K562 (cell line): Measurements from ENCODE around the gene PCDHGB1. TPM values are rescaled to one million over a fixed set of nuclear protein-coding genes. Genes with fewer than 3 reads are reported as not detected.

Experiments
- ATAC-seq: fragments of 200-7000 bp; cut with Tn5 transposase; 3 replicates; pipeline ENCODE4 v1.9.1; 2020; ENCODE audit warnings: moderate library complexity
- BruUV-seq: library from RNA; stranded (reverse); fragments of 400-500 nt; replicated peaks from 2 replicates; lab custom pipeline; 2021; lab: Mats Ljungman, UMichigan
- CTCF ChIA-PET: fragments of 300-600 bp; formaldehyde crosslinking; extraction: SDS; loops from one replicate; lab custom pipeline; 2021; ENCODE audit warnings: low intra/inter-chr PET ratio; lab: Yijun Ruan, JAX
- POLR2A ChIA-PET: fragments of 300-600, 350-650 bp; sonication (Branson Sonifier 250); formaldehyde crosslinking; extraction: SDS; loops from one replicate; lab custom pipeline; 2021; ENCODE audit warnings: antibody characterized with exemption, inconsistent platforms; lab: Yijun Ruan, JAX
- DNase-seq, 4 experiments: peaks; one replicate each; pipeline versions ENCODE4 v3.0.0 to v3.0.0-alpha.2; 2011 to 2018; ENCODE audit warnings: low spot score in 3 of 4, mixed read lengths in 3 of 4; ENCODE audit errors: extremely low read depth in 1 of 4
- FAIRE-seq: peaks from 2 replicates; lab custom pipeline; 2011; peaks lifted over from hg19 to GRCh38; lab: Jason Lieb, UNC
- H2AFZ ChIP-seq: 2 replicates; pipeline ENCODE4 v1.6.0; 2011; ENCODE audit warnings: low read depth, low read length, control low read depth, inconsistent platforms
- H3K27ac ChIP-seq: fragments of 200-600 bp; 3 replicates; pipeline ENCODE4 v1.8.0; 2011; ENCODE audit warnings: low read depth, mild to moderate bottlenecking, control low read depth, inconsistent platforms, low read length, moderate library complexity, mixed read lengths; ENCODE audit errors: extremely low read depth
- H3K27me3 ChIP-seq, 2 experiments: fragments of 300-600 bp in 1 of 2; 2 replicates in 1 of 2; 3 replicates in 1 of 2; pipeline versions ENCODE4 v1.6.0 to v1.8.0; 2011; ENCODE audit warnings: inconsistent platforms in 2 of 2, low read length in 2 of 2, mild to moderate bottlenecking in 1 of 2, mixed read lengths in 1 of 2, moderate library complexity in 1 of 2; ENCODE audit not compliant: control insufficient read depth in 2 of 2, insufficient read depth in 2 of 2
- H3K36me3 ChIP-seq: fragments of 300-600 bp; 3 replicates; pipeline ENCODE4 v1.8.0; 2011; ENCODE audit warnings: mild to moderate bottlenecking, low read length, inconsistent platforms; ENCODE audit not compliant: control insufficient read depth, insufficient read depth
- H3K4me1 ChIP-seq, 2 experiments: fragments of 200-600 bp in 1 of 2; replicated peaks in 1 of 2; 2 replicates in 1 of 2; 3 replicates in 1 of 2; pipeline versions ENCODE4 v1.5.1 to v1.8.0; 2011; ENCODE audit warnings: inconsistent platforms in 2 of 2, low read length in 2 of 2, mild to moderate bottlenecking in 1 of 2, mixed read lengths in 1 of 2, moderate library complexity in 1 of 2; ENCODE audit not compliant: control insufficient read depth in 2 of 2, insufficient read depth in 2 of 2
- H3K4me2 ChIP-seq: 2 replicates; pipeline ENCODE4 v1.6.1; 2011; ENCODE audit warnings: low read length, control low read depth, inconsistent platforms, mixed read lengths; ENCODE audit not compliant: insufficient read depth
- H3K4me3 ChIP-seq: fragments of 200-600 bp; sonication (generic), shearing (Covaris generic); 2 replicates; pipeline ENCODE4 v1.5.1; 2016; ENCODE audit warnings: control low read depth, inconsistent platforms
- H3K79me2 ChIP-seq: fragments of 200-600 bp; 3 replicates; pipeline ENCODE4 v1.8.0; 2011; ENCODE audit warnings: low read length, inconsistent platforms; ENCODE audit not compliant: control insufficient read depth, insufficient read depth
- H3K9ac ChIP-seq, 2 experiments: 2 replicates each; pipeline versions ENCODE4 v1.6.0 to v1.6.1; 2011; ENCODE audit warnings: low read depth in 2 of 2, low read length in 2 of 2, control low read depth in 1 of 2, inconsistent platforms in 1 of 2, mild to moderate bottlenecking in 1 of 2, mixed read lengths in 1 of 2; ENCODE audit not compliant: insufficient read depth in 1 of 2
- H3K9me1 ChIP-seq: one replicate; pipeline ENCODE4 v1.6.0; 2011; ENCODE audit warnings: inconsistent platforms, mild to moderate bottlenecking, low read length, moderate library complexity; ENCODE audit not compliant: control insufficient read depth, insufficient read depth
- H3K9me3 ChIP-seq: replicated peaks from 2 replicates; pipeline ENCODE4 v1.5.1; 2011; ENCODE audit warnings: low read depth, low read length, inconsistent platforms; ENCODE audit not compliant: control insufficient read depth, insufficient read depth
- H4K20me1 ChIP-seq: replicated peaks from 2 replicates; pipeline ENCODE4 v1.6.1; 2011; ENCODE audit warnings: low read length, inconsistent platforms, mixed read lengths; ENCODE audit not compliant: control insufficient read depth, insufficient read depth
- KAT2B ChIP-seq: IDR thresholded peaks from one replicate; pipeline ENCODE4 v1.6.1; 2012; ENCODE audit warnings: low read depth, mild to moderate bottlenecking, control low read depth, inconsistent platforms, low read length, moderate library complexity
- MTF1 ChIP-seq: fragments of 250-450 bp; sonication (Bioruptor Pico); IDR thresholded peaks from 2 replicates; pipeline ENCODE4 v1.9.0; 2021; ENCODE audit warnings: moderate library complexity, mild to moderate bottlenecking, inconsistent platforms, borderline replicate concordance
- NCOA4 ChIP-seq: fragments of 450-650 bp; IDR thresholded peaks from 2 replicates; pipeline ENCODE4 v1.6.1; 2018; ENCODE audit warnings: mild to moderate bottlenecking; ENCODE audit not compliant: partially characterized antibody
- NFXL1 ChIP-seq: fragments of 450-650 bp; formaldehyde crosslinking; IDR thresholded peaks from 2 replicates; pipeline ENCODE4 v1.4.0; 2021; ENCODE audit warnings: mild to moderate bottlenecking
- RAD21 ChIP-seq, 2 experiments: fragments of 250-450 bp in 1 of 2; fragments of 450-650 bp in 1 of 2; sonication (Bioruptor Pico) in 1 of 2; formaldehyde crosslinking in 1 of 2; IDR thresholded peaks in 1 of 2; conservative IDR thresholded peaks in 1 of 2; 2 replicates each; pipeline versions ENCODE4 v1.4.0 to v1.8.0; 2020 to 2022; ENCODE audit warnings: mild to moderate bottlenecking in 2 of 2, moderate library complexity in 1 of 2
- SMAD2 ChIP-seq: fragments of 150-350 bp; IDR thresholded peaks from 2 replicates; pipeline ENCODE4 v1.6.1; 2014; ENCODE audit warnings: low read depth, mild to moderate bottlenecking, low read length
- SMC3 ChIP-seq: conservative IDR thresholded peaks from 2 replicates; pipeline ENCODE4 v1.6.1; 2011; ENCODE audit warnings: low read depth, low read length, improper control_type of control experiment; ENCODE audit not compliant: insufficient read depth
- SP1 ChIP-seq: sonication (generic); formaldehyde crosslinking; IDR thresholded peaks from 2 replicates; pipeline ENCODE4 v1.8.1; 2022; ENCODE audit warnings: mild to moderate bottlenecking, missing genetic modification reagents
- ZKSCAN1 ChIP-seq: fragments of 150-350 bp; IDR thresholded peaks from 2 replicates; pipeline ENCODE4 v1.6.1; 2016; ENCODE audit warnings: low read depth, low read length
- WGBS: fragments of 100-300 bp; shearing (Covaris generic); methylation state at CpG from one replicate; pipeline ENCODE4 v1.1.6; 2016; ENCODE audit warnings: low coverage, mixed read lengths; ENCODE audit not compliant: insufficient coverage; ENCODE audit errors: missing lambda C conversion rate; 5-methylcytosine and 5-hydroxymethylcytosine counted together
- in situ Hi-C: fragments of 300-500 bp; cut with MboI; formaldehyde crosslinking; loops from 4 replicates; pipeline ENCODE4 v1.15.0; 2018; ENCODE audit warnings: inconsistent platforms, mixed read lengths
- intact Hi-C: fragments of 100-400 bp; cut with micrococcal nuclease; formaldehyde crosslinking; loops from 2 replicates; pipeline ENCODE4 v1.14.2; 2022
- polyA plus RNA-seq, 8 experiments: library from polyadenylated mRNA; depleted of rRNA in 4 of 8; stranded (reverse) in 5 of 8; unstranded in 3 of 8; fragments of >200 nt; fragmentation: Nextera tagmentation in 2 of 8; fragmentation: Illumina TruSeq in 1 of 8; extraction: Ambion mirVana in 2 of 8; extraction: Trizol in 1 of 8; gene quantifications; 2 replicates each; pipeline versions ENCODE4 v1.2.1 to v1.2.3, GENCODE V29; 2011 to 2014; ENCODE audit warnings: inconsistent platforms in 1 of 8, missing spikeins in 1 of 8
- total RNA-seq, 7 experiments: library from RNA; depleted of rRNA in 6 of 7; stranded (reverse); fragments of >200 nt in 6 of 7; fragmentation: Illumina TruSeq in 2 of 7; extraction: Trizol in 2 of 7; gene quantifications; 2 replicates each; pipeline versions ENCODE4 v1.2.1 to v1.2.3, GENCODE V29; 2011 to 2021; ENCODE audit warnings: low replicate concordance in 1 of 7
- TF ChIP-seq, protein P1 (sequence below): IDR thresholded peaks from 2 replicates; pipeline ENCODE4 v1.6.1; 2011; ENCODE audit warnings: borderline replicate concordance, low read depth, mild to moderate bottlenecking, moderate library complexity, low read length; ENCODE audit not compliant: insufficient read depth, poor library complexity, severe bottlenecking
- TF ChIP-seq, protein P2 (sequence below): fragments of 250-450 bp; sonication (Bioruptor Pico); IDR thresholded peaks from 2 replicates; pipeline ENCODE4 v1.8.0; 2022; ENCODE audit warnings: moderate library complexity, mild to moderate bottlenecking, inconsistent platforms

The PCDHGB1 gene
- total and polyA plus RNA-seq, 9 of the 15 experiments (the other 6 are each of a cell fraction or from before 2014, with no cell fraction given) = 0.06 to 0.20 (median 0.07) TPM; not detected in 2

DNA sequence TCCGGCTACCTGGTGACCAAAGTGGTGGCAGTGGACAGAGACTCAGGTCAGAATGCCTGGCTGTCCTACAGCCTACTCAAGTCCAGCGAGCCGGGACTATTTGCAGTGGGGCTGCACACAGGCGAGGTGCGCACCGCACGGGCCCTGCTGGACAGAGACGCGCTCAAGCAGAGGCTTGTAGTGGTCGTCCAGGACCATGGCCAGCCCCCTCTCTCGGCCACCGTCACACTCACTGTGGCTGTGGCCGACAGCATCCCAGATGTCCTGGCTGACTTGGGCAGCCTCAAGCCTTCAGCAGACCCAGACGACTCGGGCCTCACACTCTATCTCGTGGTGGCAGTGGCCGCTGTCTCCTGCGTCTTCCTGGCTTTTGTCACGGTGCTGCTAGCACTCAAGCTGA is 7.1 kb downstream of the PCDHGB1 start (continued):
- TF ChIP-seq, protein P1, sequence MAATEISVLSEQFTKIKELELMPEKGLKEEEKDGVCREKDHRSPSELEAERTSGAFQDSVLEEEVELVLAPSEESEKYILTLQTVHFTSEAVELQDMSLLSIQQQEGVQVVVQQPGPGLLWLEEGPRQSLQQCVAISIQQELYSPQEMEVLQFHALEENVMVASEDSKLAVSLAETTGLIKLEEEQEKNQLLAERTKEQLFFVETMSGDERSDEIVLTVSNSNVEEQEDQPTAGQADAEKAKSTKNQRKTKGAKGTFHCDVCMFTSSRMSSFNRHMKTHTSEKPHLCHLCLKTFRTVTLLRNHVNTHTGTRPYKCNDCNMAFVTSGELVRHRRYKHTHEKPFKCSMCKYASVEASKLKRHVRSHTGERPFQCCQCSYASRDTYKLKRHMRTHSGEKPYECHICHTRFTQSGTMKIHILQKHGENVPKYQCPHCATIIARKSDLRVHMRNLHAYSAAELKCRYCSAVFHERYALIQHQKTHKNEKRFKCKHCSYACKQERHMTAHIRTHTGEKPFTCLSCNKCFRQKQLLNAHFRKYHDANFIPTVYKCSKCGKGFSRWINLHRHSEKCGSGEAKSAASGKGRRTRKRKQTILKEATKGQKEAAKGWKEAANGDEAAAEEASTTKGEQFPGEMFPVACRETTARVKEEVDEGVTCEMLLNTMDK = no peak
- no peak for TF ChIP-seq NCOA4
- no peak for TF ChIP-seq SMAD2
- no peak for TF ChIP-seq MTF1
- TF ChIP-seq NFXL1 (CRISPR knock-in tag) = no peak
- no peak for TF ChIP-seq ZKSCAN1
- TF ChIP-seq, protein P2, sequence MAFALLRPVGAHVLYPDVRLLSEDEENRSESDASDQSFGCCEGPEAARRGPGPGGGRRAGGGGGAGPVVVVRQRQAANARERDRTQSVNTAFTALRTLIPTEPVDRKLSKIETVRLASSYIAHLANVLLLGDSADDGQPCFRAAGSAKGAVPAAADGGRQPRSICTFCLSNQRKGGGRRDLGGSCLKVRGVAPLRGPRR (CRISPR knock-in tag) = no peak

DNA sequence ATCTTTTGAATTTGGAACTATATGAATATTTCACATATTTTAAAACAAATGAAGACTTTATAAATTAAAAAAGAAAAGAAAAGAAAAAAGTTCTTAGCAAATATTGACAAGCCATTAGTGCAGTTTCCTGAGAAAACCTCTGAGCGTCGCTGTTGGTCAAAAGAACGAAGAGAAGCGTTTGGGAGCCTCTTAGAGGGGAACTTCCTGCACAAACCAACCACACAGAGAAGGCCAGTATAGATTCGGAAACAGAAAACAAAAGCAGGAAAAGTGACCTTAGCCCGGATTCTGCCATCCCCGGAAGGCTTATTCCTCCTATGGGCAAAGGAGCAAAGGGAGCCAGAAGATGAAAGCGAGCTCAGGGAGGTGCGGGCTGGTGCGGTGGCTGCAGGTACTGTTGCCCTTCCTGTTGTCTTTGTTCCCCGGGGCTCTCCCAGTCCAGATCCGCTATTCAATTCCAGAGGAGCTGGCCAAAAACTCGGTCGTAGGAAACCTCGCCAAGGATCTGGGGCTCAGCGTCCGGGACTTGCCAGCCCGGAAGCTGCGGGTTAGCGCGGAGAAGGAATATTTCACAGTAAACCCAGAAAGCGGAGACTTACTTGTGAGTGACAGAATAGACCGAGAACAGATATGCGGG is 10.0 kb downstream of the PCDHGB1 start, which contains the start of gene PCDHGB2:
Gene PCDHGB2 (plus strand): TSS at position 205 of the 637 bp plus-strand sequence. CDS start 142 bp downstream, at position 347.
- CTCF ChIA-PET = interaction anchor here (1.0 to 2.3 kb wide), 3 partner anchors 152 to 204 kb away, joined by 3 to 12 read pairs (median 4); no protein-coding TSS in a partner anchor
- H2AFZ ChIP-seq = peak within 1 kb of the TSS; percentile 47; the same call in 1 of the 2 replicates
- POLR2A ChIA-PET = no interaction called here
- no peak within 1 kb of the TSS for H3K27ac ChIP-seq
- no peaks in the 10 kb centered on the region; the same call in 1 of the 2 replicates for H3K9me3 ChIP-seq
- WGBS = 10% methylated on average over 24 of the region's 24 CpGs
- BruUV-seq = no TSS peak
- H3K79me2 ChIP-seq = no peaks in the 10 kb centered on the region
- H3K27me3 ChIP-seq = peaks cover 0 to 28% of the 10 kb centered on the region in 2 experiments; a peak in 3 of 5 replicates
- peak within 1 kb of the TSS; percentile 35 for H3K4me2 ChIP-seq
- H3K36me3 ChIP-seq = no peaks in the 10 kb centered on the region
- H3K9ac ChIP-seq = peak within 1 kb of the TSS in 1 of 2 experiments; percentile 56; a peak in 2 of 4 replicates
- peak within 1 kb of the TSS; percentile 33 for H3K4me3 ChIP-seq
- peaks cover 3 to 17% of the 10 kb centered on the region in 2 experiments; a peak in 3 of 5 replicates for H3K4me1 ChIP-seq
- no peaks in the 10 kb centered on the region for H3K9me1 ChIP-seq
- DNase-seq = peak in 2 of 4 experiments; percentile 40 to 56
- peak; percentile 76 for ATAC-seq
- intact Hi-C loops (no loop called here), in situ Hi-C loops (no loop called here)
- peak; percentile 66 for FAIRE-seq
- H4K20me1 ChIP-seq = no peaks in the 10 kb centered on the region
- TF ChIP-seq SMC3 = 0 out of 2 replicates have a peak, but pooled peaks have one; percentile 4
- TF ChIP-seq RAD21 (CRISPR knock-in tag; conservative IDR thresholded peaks at IDR 0.05 in 1 of 2, IDR thresholded peaks at IDR 0.05 in 1 of 2) = peak; percentile 12 to 35; a peak in 2 of 4 replicates
- TF ChIP-seq KAT2B = no peak
- TF ChIP-seq SP1 (CRISPR knock-in tag) = no peak
